Ishikawa (cell line): ENCODE measurements around the gene EFS.

ENCODE experiments used
- CEBPB ChIP-seq: IDR thresholded peaks from 2 replicates; pipeline ENCODE4 v1.6.1; 2012
- CREB1 ChIP-seq: IDR thresholded peaks from 2 replicates; pipeline ENCODE4 v1.6.1; 2012; ENCODE audit warnings: low read depth
- EGR1 ChIP-seq: IDR thresholded peaks from 2 replicates; pipeline ENCODE4 v1.6.1; 2012
- EP300 ChIP-seq: IDR thresholded peaks from 2 replicates; pipeline ENCODE4 v1.6.1; 2012; ENCODE audit warnings: borderline replicate concordance
- FOXM1 ChIP-seq: IDR thresholded peaks from 2 replicates; pipeline ENCODE4 v1.6.1; 2012; ENCODE audit warnings: low read depth, borderline replicate concordance
- NFIC ChIP-seq: IDR thresholded peaks from 2 replicates; pipeline ENCODE4 v1.6.1; 2012
- RAD21 ChIP-seq: IDR thresholded peaks from 2 replicates; pipeline ENCODE4 v1.6.1; 2012; ENCODE audit warnings: low read depth
- REST ChIP-seq: IDR thresholded peaks from 2 replicates; pipeline ENCODE4 v1.6.1; 2012; ENCODE audit warnings: low read depth, mild to moderate bottlenecking
- TAF1 ChIP-seq: IDR thresholded peaks from 2 replicates; pipeline ENCODE4 v1.6.1; 2012; ENCODE audit warnings: low read depth, mild to moderate bottlenecking
- TCF12 ChIP-seq: IDR thresholded peaks from 2 replicates; pipeline ENCODE4 v1.6.1; 2012; ENCODE audit warnings: low read depth
- TEAD4 ChIP-seq: IDR thresholded peaks from 2 replicates; pipeline ENCODE4 v1.6.1; 2012
- USF1 ChIP-seq: IDR thresholded peaks from 2 replicates; pipeline ENCODE4 v1.6.1; 2012
- YY1 ChIP-seq: IDR thresholded peaks from 2 replicates; pipeline ENCODE4 v1.6.1; 2012; ENCODE audit warnings: low read depth
- ZBTB7A ChIP-seq: IDR thresholded peaks from 2 replicates; pipeline ENCODE4 v1.6.1; 2012; ENCODE audit warnings: low read depth

Gene EFS

GRCh38 chr14:23339506-23340268, 25.3 kb downstream of the EFS start:
- TF ChIP-seq REST (no peak), EP300 (no peak), TCF12 (no peak)

GRCh38 chr14:23335623-23336022, 29.3 kb downstream of the EFS start:
- TF ChIP-seq CREB1 (no peak), TAF1 (no peak)

- TF ChIP-seq RAD21, result peak; percentile 77
- no peak for TF ChIP-seq USF1
Measured at GRCh38 chr14:23327947-23328744, 36.8 kb downstream of the EFS start.

- TF ChIP-seq YY1 (no peak), CEBPB (no peak)
Measured at GRCh38 chr14:23326491-23327332, 38.3 kb downstream of the EFS start.

- TF ChIP-seq TEAD4 (no peak), REST (no peak), USF1 (no peak)
Measured at GRCh38 chr14:23324993-23325392, 40.0 kb downstream of the EFS start.

- TF ChIP-seq REST (no peak), NFIC (no peak), USF1 (no peak), EGR1 (no peak), ZBTB7A (no peak), TCF12 (no peak), YY1 (no peak), FOXM1 (no peak)
Measured at GRCh38 chr14:23324455-23324846, 40.5 kb downstream of the EFS start.
